Activated CD8-positive, alpha-beta memory T cell treated with anti-CD3 and anti-CD28 coated beads for 24 hours (primary cell): ENCODE results near the gene SGCA.
A peak's percentile ranks its signal among the peaks of the same experiment; 100 is the strongest.

Experiments used
- DNase-seq: peaks from one replicate; pipeline ENCODE4 v3.0.0-alpha.2; 2020

Gene SGCA

GRCh38 chr17:50210240-50211225 lies 44.7 kb downstream of the SGCA start:
- DNase-seq, result peak; percentile 44

GRCh38 chr17:50211249-50212120 lies 45.7 kb downstream of the SGCA start:
- no peak for DNase-seq

- no peak for DNase-seq
These were observed 46.5 kb downstream of the SGCA start for GRCh38 chr17:50212121-50212843.

GRCh38 chr17:50213026-50214022 lies 47.5 kb downstream of the SGCA start:
- DNase-seq, result peak; percentile 70

GRCh38 chr17:50214976-50215760 lies 49.4 kb downstream of the SGCA start:
- no peak for DNase-seq

- DNase-seq, result no peak
These were observed 51.8 kb downstream of the SGCA start for GRCh38 chr17:50217591-50217990.

- DNase-seq, result no peak
These were observed 52.4 kb downstream of the SGCA start for GRCh38 chr17:50218071-50218759.

- DNase-seq, result no peak
These were observed 53.0 kb downstream of the SGCA start for GRCh38 chr17:50218771-50219315.

- no peak for DNase-seq
These were observed 53.5 kb downstream of the SGCA start for GRCh38 chr17:50219342-50219741.

- DNase-seq, result no peak
These were observed 54.2 kb downstream of the SGCA start for GRCh38 chr17:50219939-50220465.

GRCh38 chr17:50220811-50221210 lies 55.0 kb downstream of the SGCA start:
- DNase-seq, result no peak

GRCh38 chr17:50221266-50221863 lies 55.6 kb downstream of the SGCA start:
- DNase-seq, result no peak

- no peak for DNase-seq
These were observed 56.2 kb downstream of the SGCA start for GRCh38 chr17:50221864-50222545.

- no peak for DNase-seq
These were observed 57.1 kb downstream of the SGCA start for GRCh38 chr17:50222922-50223321.
